Right lung (tissue), 5 donors: ENCODE results near the gene ETV2. TPM values are rescaled to one million over a fixed set of nuclear protein-coding genes. Genes with fewer than 3 reads are reported as not detected.
"Not testable (repeated sequence)": the region's sequence is repeated elsewhere in the genome, so short reads cannot be mapped to it uniquely, and the experiment has no call there.

Source experiments
- DNase-seq, 2 donors: peaks; one replicate each; pipeline ENCODE4 v3.0.0-alpha.2; 2013
- polyA plus RNA-seq, 5 donors: library from polyadenylated mRNA; unstranded; fragments of 120-200 nt; gene quantifications; one replicate each; pipeline versions ENCODE4 v1.2.1 to v1.2.3, GENCODE V29; 2013; ENCODE audit warnings: inconsistent platforms in 1 of 5, low replicate concordance in 1 of 5; ENCODE audit not compliant: insufficient read length in 5 of 5, insufficient read depth in 1 of 5

The ETV2 gene
- polyA plus RNA-seq, 5 donors: 1.5 to 4.6 (median 2.0) TPM

DNA sequence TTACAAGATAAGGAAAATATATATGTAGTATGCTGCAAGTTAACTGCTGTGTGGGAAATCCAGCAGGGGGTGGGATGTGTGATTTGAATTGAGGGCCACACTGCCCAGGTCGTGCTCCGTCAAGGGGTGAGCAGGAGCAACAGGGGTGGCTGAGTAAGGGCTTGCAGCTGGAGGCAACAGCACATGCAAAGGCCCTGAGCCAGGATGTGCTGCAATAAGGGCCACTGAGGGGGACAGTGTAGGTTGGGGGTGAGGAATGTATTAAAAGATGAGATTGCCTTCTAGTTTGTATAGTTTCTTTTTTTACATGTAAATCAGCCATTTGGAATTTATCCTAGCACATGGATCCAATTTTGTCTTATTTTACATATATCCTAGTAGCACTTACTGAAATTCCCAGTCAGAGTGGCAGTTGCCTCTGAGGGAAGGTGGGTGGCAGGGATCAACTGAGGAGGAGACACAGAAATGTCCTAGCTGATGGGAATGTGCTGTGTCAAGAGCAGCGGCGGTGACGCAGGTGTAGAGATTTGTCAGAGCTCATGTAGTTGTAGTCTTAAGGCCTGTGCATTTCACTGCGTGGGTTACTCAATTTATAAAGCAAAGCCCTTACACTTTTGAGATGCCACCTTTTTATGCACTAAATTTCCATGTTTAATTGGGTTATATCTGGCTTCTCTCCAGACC is 18.1 kb upstream of the ETV2 start:
- DNase-seq: no peak

DNA sequence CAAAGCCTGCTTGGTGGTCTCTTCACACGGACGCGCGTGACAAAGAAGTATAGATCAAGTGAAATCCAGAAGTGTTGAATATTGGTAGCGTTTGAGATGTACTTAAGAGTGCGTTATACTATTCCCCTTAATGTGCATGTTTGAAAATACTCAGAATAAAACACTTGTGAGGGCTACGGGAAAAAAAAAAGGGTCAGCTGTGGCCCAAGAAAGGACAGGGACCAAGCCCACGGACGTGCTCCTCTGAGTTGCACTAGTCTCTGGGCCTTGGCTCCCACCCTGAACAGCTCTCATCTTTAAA is 13.3 kb upstream of the ETV2 start:
- DNase-seq: no peak

DNA sequence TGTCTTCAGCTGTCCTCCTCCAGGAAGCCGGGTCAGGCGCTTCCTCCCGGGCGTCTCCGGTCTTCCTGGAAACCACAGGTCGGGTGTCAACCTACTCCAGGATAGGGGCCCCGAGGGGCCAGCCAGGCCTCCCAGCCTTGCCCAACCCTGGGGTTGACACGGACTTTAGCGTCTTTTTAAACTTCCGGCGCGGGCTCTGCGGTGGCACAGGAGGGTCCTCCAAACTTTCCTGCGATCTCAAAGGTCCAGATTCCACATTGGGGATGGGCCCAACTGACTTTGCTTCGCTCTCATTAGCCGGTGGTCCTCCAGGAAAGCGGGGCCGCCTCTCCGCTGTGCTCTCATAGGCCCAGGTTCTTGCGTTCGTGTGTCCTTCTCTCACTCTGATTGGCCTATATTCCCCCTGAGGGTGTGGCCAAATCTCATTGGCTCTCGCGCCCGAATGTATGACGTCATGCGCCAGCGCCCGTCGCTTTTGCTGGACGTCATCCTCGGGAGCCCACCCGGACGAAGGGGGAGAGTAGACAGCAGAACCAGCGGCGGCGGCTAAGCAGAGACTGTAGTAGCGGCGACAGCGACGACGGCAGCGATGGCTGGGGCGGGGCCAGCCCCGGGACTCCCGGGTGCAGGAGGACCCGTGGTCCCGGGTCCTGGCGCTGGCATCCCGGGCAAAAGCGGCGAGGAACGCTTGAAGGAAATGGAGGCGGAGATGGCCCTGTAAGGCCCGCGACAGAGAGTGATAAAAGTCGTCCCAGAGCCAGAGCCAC is 12.8 kb upstream of the ETV2 start, which contains the start of gene RBM42:
Gene RBM42 (plus strand): TSS at position 472 of the 767 bp plus-strand sequence. CDS start 118 bp downstream, at position 590.
- DNase-seq: peak; percentile 98 to 99

DNA sequence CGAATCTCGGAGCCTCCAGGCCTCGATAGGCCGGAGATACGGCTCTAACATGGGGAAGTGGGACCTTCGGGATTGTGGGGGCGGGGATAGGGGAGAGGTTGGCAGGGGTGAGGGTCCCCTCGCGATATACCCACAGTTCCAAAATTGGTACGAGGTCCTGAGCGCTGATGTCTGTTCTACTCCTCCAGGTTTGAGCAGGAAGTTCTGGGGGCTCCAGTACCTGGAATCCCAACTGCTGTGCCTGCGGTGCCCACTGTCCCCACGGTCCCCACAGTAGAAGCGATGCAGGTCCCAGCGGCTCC is 12.3 kb upstream of the ETV2 start:
- no peak for DNase-seq

DNA sequence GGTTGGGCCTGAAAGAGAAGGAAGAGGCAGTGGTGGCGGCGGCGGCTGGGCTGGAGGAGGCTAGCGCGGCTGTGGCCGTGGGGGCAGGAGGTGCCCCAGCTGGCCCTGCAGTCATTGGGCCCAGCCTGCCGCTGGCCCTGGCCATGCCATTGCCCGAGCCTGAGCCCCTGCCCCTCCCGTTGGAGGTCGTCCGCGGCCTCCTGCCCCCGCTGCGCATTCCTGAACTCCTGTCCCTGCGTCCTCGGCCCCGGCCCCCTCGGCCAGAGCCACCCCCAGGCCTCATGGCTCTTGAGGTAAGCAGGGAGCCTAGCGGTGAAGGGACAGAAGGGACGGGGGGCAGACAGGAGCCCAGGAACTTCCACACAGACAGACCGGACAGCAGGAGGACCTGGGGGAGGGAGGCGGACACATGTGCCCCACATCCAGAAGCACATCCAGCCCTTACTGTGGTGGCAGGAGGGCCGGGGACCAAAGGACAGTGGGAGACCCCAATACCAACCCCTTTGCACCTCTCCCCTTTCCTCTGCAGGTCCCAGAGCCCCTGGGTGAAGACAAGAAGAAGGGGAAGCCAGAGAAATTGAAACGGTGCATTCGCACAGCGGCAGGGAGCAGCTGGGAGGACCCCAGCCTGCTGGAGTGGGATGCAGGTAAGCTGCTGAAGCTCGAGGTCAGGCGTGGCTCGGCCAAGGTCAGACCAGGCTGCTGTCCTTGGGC is 7.7 kb upstream of the ETV2 start:
- no peak for DNase-seq

GRCh38 chr19:35636651-35637050 is 4.9 kb upstream of the ETV2 start:
- DNase-seq: no peak

DNA sequence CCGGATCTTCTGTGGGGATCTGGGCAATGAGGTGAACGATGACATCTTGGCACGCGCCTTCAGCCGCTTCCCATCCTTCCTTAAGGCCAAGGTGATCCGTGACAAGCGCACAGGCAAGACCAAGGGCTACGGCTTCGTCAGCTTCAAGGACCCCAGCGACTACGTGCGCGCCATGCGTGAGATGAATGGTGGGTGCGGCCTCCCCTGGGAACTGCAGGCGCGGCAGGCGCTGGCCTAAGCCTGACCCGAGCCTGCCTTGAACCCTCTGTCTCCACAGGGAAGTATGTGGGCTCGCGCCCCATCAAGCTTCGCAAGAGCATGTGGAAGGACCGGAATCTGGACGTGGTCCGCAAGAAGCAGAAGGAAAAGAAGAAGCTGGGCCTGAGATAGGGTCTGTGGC is 4.4 kb upstream of the ETV2 start:
- no peak for DNase-seq

GRCh38 chr19:35639321-35639639 is 2.3 kb upstream of the ETV2 start:
- no peak for DNase-seq

- no peak for DNase-seq
These were observed 1.7 kb upstream of the ETV2 start for GRCh38 chr19:35639863-35640262.

GRCh38 chr19:35642312-35642711 is 767 bp downstream of the ETV2 start:
- DNase-seq: no peak

DNA sequence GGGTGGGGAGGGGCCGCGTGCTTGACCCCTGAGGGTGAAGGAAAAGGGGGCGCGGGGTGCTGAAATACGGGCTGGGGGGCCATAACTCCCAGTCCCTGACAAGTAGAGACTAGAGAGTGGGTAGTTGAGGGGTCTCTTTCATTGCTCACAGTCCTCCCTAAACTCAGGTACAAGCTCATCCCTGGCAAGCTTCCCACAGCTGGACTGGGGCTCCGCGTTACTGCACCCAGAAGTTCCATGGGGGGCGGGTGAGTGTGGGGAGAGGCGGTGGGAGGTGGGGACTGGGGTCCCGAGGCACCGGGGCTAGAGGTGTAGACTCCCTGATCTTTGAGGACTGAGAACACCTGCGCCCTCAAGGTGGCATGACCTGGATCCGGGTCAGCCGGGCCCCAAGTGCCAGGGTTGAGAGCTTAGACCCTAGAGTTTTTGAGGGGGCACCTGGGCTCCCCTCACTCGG is 1.3 kb downstream of the ETV2 start:
- DNase-seq: no peak

GRCh38 chr19:35643255-35644205 is 2.0 kb downstream of the ETV2 start:
- peak; percentile 86 to 90 for DNase-seq

DNA sequence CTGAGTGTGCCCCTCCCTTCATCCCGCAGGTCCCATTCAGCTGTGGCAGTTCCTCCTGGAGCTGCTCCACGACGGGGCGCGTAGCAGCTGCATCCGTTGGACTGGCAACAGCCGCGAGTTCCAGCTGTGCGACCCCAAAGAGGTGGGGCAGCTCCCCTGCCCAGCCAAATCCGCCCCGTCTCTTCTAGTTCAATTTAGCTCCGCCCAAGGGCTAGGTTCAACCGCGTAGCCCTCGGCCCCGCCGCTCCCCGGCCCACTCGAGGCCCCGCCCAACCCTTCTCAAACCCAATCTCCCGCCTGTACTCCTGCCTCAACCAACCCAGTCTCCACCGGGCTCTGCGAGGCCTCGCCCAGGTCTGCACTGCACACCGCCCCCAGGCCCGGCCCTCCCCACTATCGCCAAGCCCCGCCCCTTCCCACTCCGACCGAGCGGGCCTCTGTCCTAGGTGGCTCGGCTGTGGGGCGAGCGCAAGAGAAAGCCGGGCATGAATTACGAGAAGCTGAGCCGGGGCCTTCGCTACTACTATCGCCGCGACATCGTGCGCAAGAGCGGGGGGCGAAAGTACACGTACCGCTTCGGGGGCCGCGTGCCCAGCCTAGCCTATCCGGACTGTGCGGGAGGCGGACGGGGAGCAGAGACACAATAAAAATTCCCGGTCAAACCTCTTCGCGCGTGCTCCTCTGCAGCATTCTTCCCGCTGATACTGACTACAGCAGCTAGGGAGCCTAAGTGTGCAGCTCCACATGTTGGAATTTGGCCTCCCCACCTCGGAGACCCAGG is 2.9 kb downstream of the ETV2 start:
- DNase-seq: peak; percentile 88 to 89

- peak; percentile 50 to 60 for DNase-seq
These were observed 3.6 kb downstream of the ETV2 start for GRCh38 chr19:35644987-35645679.

GRCh38 chr19:35645680-35646511 is 4.4 kb downstream of the ETV2 start:
- no peak for DNase-seq

GRCh38 chr19:35648017-35648961 is 6.7 kb downstream of the ETV2 start, which contains the start of gene COX6B1:
TSS of gene COX6B1 (plus strand) at chr19:35648323. CDS start at chr19:35651244, 2,921 bp downstream.
- DNase-seq: peak; percentile 89 to 91

DNA sequence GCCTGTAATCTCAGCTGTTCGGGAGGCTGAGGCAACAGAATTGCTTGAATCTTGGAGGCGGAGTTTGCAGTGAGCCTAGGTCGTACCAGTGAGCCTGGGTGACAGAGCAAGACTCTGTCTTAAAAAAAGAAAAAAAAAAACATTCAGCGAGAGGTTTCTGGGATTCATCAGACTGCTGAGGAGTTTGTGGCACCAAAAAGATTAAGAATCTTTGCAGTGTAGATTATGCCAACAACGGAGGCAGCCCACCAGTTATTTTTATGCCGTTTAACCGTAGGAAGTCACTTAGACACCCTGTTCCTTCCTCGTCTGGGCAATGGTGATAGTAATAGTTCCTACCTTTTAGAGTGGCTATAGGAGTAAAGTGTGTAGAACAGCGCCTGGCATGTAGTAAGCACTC is 9.0 kb downstream of the ETV2 start:
- no peak for DNase-seq

GRCh38 chr19:35654828-35655227 is 13.3 kb downstream of the ETV2 start:
- not testable (repeated sequence) for DNase-seq
